HepG2 (cell line): ENCODE measurements around the gene C2. TPM values are rescaled to one million over a fixed set of nuclear protein-coding genes. Genes with fewer than 3 reads are reported as not detected.

Source experiments
- BCL3 ChIP-seq: sonication (generic); formaldehyde crosslinking; IDR thresholded peaks from 2 replicates; pipeline ENCODE4 v1.5.1; 2020; ENCODE audit warnings: mild to moderate bottlenecking, missing genetic modification reagents, moderate library complexity
- BCL6 ChIP-seq: IDR thresholded peaks from 2 replicates; pipeline ENCODE4 v1.6.1; 2016; ENCODE audit warnings: missing genetic modification reagents, missing compliant biosample characterization
- EHMT2 ChIP-seq: fragments of 200-600 bp; sonication (generic); IDR thresholded peaks from 2 replicates; pipeline ENCODE4 v1.7.0; 2017; ENCODE audit warnings: antibody characterized with exemption, low read depth, low read length, borderline replicate concordance
- ELF3 ChIP-seq: IDR thresholded peaks from 2 replicates; pipeline ENCODE4 v1.6.1; 2016; ENCODE audit warnings: missing genetic modification reagents, missing compliant biosample characterization
- MZF1 ChIP-seq: sonication (generic); formaldehyde crosslinking; IDR thresholded peaks from 2 replicates; pipeline ENCODE4 v1.8.1; 2023; ENCODE audit warnings: mild to moderate bottlenecking, missing genetic modification reagents, borderline replicate concordance
- SETDB1 ChIP-seq: sonication (generic); formaldehyde crosslinking; IDR thresholded peaks from 2 replicates; pipeline ENCODE4 v1.5.1; 2020; ENCODE audit warnings: missing genetic modification reagents, mild to moderate bottlenecking, borderline replicate concordance
- SRSF9 ChIP-seq: fragments of 200-400 bp; formaldehyde crosslinking; IDR thresholded peaks from 2 replicates; pipeline ENCODE4 v1.6.1; 2018; ENCODE audit warnings: borderline replicate concordance, mild to moderate bottlenecking, low read depth, low read length; ENCODE audit not compliant: insufficient read depth, poor library complexity, severe bottlenecking
- TEAD3 ChIP-seq: optimal IDR thresholded peaks from 2 replicates; pipeline ENCODE3; 2016; ENCODE audit warnings: borderline replicate concordance
- ZBTB34 ChIP-seq: sonication (generic); formaldehyde crosslinking; IDR thresholded peaks from 2 replicates; pipeline ENCODE4 v1.8.0; 2022; ENCODE audit warnings: mild to moderate bottlenecking, missing genetic modification reagents
- ZKSCAN1 ChIP-seq: fragments of 150-350 bp; IDR thresholded peaks from 2 replicates; pipeline ENCODE4 v1.6.1; 2014; ENCODE audit warnings: low read length
- ZNF530 ChIP-seq: sonication (generic); formaldehyde crosslinking; IDR thresholded peaks from 2 replicates; pipeline ENCODE4 v1.5.0; 2020; ENCODE audit warnings: low read depth, mild to moderate bottlenecking, missing genetic modification reagents
- ZNF605 ChIP-seq: sonication (generic); formaldehyde crosslinking; IDR thresholded peaks from 2 replicates; pipeline ENCODE4 v1.8.0; 2022; ENCODE audit warnings: mild to moderate bottlenecking, missing genetic modification reagents
- ZNF672 ChIP-seq: sonication (generic); formaldehyde crosslinking; IDR thresholded peaks from 2 replicates; pipeline ENCODE4 v1.8.1; 2022; ENCODE audit warnings: missing genetic modification reagents
- ZSCAN9 ChIP-seq: IDR thresholded peaks from 2 replicates; pipeline ENCODE4 v1.6.1; 2016; ENCODE audit warnings: borderline replicate concordance
- ZZZ3 ChIP-seq: sonication (generic); formaldehyde crosslinking; IDR thresholded peaks from 2 replicates; pipeline ENCODE4 v1.4.0; 2020; ENCODE audit warnings: missing genetic modification reagents, mild to moderate bottlenecking, borderline replicate concordance
- polyA plus RNA-seq, 8 experiments: library from polyadenylated mRNA; depleted of rRNA in 3 of 8; stranded (reverse) in 7 of 8; unstranded in 1 of 8; fragments of >200 nt; fragmentation: Illumina TruSeq in 4 of 8; extraction: Trizol in 4 of 8; gene quantifications; 2 replicates each; pipeline versions ENCODE4 v1.2.1 to v1.2.3, GENCODE V29; 2011 to 2016; ENCODE audit warnings: low read depth in 4 of 8, missing spikeins in 1 of 8, mixed read lengths in 1 of 8; ENCODE audit not compliant: insufficient read depth in 1 of 8
- total RNA-seq, 5 experiments: library from RNA; depleted of rRNA; stranded (reverse); fragments of >200 nt; fragmentation: Illumina TruSeq; extraction: Trizol; gene quantifications; 2 replicates each; pipeline ENCODE4 v1.2.3, GENCODE V29; 2016; ENCODE audit warnings: low read depth in 1 of 5
- TF ChIP-seq, protein P1 (sequence below): fragments of 450-650 bp; IDR thresholded peaks from 2 replicates; pipeline ENCODE4 v1.6.1; 2016
- TF ChIP-seq, protein P2 (sequence below): sonication (generic); formaldehyde crosslinking; IDR thresholded peaks from 2 replicates; pipeline ENCODE4 v1.4.0; 2020; ENCODE audit warnings: missing genetic modification reagents

C2 gene
- total and polyA plus RNA-seq, 2 of the 13 experiments (the other 11 are each of a cell fraction or from before 2014, with no cell fraction given): 165 to 307 TPM

- TF ChIP-seq SRSF9 (no peak), ZNF605 (CRISPR knock-in tag) (peak; percentile 90), TEAD3 (peak; percentile 98), ZZZ3 (no peak), ZBTB34 (CRISPR knock-in tag) (peak; percentile 86), BCL6 (CRISPR knock-in tag) (peak; percentile 79), BCL3 (0 out of 2 replicates have a peak, but pooled peaks have one; percentile 67), ZNF530 (CRISPR knock-in tag) (no peak), EHMT2 (peak; percentile 50; the same call in 1 of the 2 replicates), ELF3 (peak; percentile 90), MZF1 (CRISPR knock-in tag) (0 out of 2 replicates have a peak, but pooled peaks have one; percentile 13), ZNF672 (no peak), ZKSCAN1 (no peak), ZSCAN9 (CRISPR knock-in tag) (peak; percentile 68), SETDB1 (no peak)
- TF ChIP-seq, protein P1, sequence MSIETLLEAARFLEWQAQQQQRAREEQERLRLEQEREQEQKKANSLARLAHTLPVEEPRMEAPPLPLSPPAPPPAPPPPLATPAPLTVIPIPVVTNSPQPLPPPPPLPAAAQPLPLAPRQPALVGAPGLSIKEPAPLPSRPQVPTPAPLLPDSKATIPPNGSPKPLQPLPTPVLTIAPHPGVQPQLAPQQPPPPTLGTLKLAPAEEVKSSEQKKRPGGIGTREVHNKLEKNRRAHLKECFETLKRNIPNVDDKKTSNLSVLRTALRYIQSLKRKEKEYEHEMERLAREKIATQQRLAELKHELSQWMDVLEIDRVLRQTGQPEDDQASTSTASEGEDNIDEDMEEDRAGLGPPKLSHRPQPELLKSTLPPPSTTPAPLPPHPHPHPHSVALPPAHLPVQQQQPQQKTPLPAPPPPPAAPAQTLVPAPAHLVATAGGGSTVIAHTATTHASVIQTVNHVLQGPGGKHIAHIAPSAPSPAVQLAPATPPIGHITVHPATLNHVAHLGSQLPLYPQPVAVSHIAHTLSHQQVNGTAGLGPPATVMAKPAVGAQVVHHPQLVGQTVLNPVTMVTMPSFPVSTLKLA: peak; percentile 95
- TF ChIP-seq, protein P2, sequence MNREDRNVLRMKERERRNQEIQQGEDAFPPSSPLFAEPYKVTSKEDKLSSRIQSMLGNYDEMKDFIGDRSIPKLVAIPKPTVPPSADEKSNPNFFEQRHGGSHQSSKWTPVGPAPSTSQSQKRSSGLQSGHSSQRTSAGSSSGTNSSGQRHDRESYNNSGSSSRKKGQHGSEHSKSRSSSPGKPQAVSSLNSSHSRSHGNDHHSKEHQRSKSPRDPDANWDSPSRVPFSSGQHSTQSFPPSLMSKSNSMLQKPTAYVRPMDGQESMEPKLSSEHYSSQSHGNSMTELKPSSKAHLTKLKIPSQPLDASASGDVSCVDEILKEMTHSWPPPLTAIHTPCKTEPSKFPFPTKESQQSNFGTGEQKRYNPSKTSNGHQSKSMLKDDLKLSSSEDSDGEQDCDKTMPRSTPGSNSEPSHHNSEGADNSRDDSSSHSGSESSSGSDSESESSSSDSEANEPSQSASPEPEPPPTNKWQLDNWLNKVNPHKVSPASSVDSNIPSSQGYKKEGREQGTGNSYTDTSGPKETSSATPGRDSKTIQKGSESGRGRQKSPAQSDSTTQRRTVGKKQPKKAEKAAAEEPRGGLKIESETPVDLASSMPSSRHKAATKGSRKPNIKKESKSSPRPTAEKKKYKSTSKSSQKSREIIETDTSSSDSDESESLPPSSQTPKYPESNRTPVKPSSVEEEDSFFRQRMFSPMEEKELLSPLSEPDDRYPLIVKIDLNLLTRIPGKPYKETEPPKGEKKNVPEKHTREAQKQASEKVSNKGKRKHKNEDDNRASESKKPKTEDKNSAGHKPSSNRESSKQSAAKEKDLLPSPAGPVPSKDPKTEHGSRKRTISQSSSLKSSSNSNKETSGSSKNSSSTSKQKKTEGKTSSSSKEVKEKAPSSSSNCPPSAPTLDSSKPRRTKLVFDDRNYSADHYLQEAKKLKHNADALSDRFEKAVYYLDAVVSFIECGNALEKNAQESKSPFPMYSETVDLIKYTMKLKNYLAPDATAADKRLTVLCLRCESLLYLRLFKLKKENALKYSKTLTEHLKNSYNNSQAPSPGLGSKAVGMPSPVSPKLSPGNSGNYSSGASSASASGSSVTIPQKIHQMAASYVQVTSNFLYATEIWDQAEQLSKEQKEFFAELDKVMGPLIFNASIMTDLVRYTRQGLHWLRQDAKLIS: no peak; the same call in 1 of the 2 replicates
Observed at GRCh38 chr6:31927242-31927862, at the start of gene C2 (continued).
